H1 (cell line): ENCODE measurements around the gene MARS2.

ENCODE experiments used
- GTF2F1 ChIP-seq: IDR thresholded peaks from 2 replicates; pipeline ENCODE4 v1.6.1; 2012; ENCODE audit warnings: low read depth, low read length, improper control_type of control experiment, borderline replicate concordance
- KDM1A ChIP-seq: fragments of 200-600, 300-600 bp; sonication (generic); IDR thresholded peaks from 2 replicates; pipeline ENCODE4 v1.7.1; 2016; ENCODE audit warnings: mild to moderate bottlenecking, low read length, borderline replicate concordance
- PHF8 ChIP-seq: fragments of 200-600 bp; sonication (generic); conservative IDR thresholded peaks from 2 replicates; pipeline ENCODE4 v1.7.1; 2012; ENCODE audit warnings: low read depth, mild to moderate bottlenecking, inconsistent platforms, low read length, moderate library complexity
- SIX5 ChIP-seq: IDR thresholded peaks from 2 replicates; pipeline ENCODE4 v1.6.1; 2011; ENCODE audit warnings: mild to moderate bottlenecking, low read depth, low read length
- TEAD4 ChIP-seq: IDR thresholded peaks from 2 replicates; pipeline ENCODE4 v1.6.1; 2012; ENCODE audit warnings: low read depth, low read length, inconsistent platforms, mixed read lengths
- TF ChIP-seq, protein P1 (sequence below): IDR thresholded peaks from 2 replicates; pipeline ENCODE4 v1.6.1; 2012; ENCODE audit warnings: inconsistent platforms
- TF ChIP-seq, protein P2 (sequence below), 3 experiments: IDR thresholded peaks; 1 replicate in 2 of 3; 2 replicates in 1 of 3; pipeline versions ENCODE4 v1.5.1 to v1.6.1; 2011; ENCODE audit warnings: low read length in 3 of 3, mild to moderate bottlenecking in 3 of 3, inconsistent platforms in 2 of 3, low read depth in 1 of 3, moderate library complexity in 1 of 3; ENCODE audit not compliant: insufficient read depth in 1 of 3; ENCODE audit errors: control extremely low read depth in 1 of 3

DNA sequence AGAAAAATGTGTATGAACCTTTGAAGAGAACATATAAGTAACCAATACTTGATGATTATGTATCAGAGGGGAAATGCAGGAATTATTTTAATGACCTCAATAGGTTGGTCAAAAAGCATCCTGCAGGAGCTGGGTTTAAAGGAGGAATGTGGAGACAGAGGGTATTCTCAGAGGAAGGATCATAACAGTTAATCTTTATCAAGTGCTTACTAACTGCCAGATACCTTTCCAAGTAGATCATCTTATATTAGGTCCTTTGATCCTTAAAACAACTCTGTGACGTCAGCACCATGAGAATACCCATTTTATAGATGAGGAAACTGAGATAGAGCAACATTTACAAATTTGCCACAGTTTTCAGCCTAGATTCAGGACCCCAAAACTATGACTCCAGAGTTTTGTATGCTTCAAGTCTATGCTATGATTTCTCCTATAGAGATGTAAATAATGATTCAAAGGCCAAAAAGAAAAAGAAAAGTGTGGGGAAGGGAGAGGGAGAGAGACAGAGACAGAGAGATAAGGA, 32.7 kb upstream of the MARS2 start:
- TF ChIP-seq, protein P1, sequence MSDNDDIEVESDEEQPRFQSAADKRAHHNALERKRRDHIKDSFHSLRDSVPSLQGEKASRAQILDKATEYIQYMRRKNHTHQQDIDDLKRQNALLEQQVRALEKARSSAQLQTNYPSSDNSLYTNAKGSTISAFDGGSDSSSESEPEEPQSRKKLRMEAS = no peak
- no peak for TF ChIP-seq SIX5
- TF ChIP-seq, protein P2, sequence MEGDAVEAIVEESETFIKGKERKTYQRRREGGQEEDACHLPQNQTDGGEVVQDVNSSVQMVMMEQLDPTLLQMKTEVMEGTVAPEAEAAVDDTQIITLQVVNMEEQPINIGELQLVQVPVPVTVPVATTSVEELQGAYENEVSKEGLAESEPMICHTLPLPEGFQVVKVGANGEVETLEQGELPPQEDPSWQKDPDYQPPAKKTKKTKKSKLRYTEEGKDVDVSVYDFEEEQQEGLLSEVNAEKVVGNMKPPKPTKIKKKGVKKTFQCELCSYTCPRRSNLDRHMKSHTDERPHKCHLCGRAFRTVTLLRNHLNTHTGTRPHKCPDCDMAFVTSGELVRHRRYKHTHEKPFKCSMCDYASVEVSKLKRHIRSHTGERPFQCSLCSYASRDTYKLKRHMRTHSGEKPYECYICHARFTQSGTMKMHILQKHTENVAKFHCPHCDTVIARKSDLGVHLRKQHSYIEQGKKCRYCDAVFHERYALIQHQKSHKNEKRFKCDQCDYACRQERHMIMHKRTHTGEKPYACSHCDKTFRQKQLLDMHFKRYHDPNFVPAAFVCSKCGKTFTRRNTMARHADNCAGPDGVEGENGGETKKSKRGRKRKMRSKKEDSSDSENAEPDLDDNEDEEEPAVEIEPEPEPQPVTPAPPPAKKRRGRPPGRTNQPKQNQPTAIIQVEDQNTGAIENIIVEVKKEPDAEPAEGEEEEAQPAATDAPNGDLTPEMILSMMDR (IDR thresholded peaks at IDR 0.05; ENCODE audit: control extremely low read depth in 1 of 3, insufficient read depth in 1 of 3, low read depth in 1 of 3, low read length in 3 of 3) = no peak
- TF ChIP-seq GTF2F1 = no peak
- TF ChIP-seq TEAD4 = no peak
- TF ChIP-seq KDM1A = peak; percentile 79; the same call in 1 of the 2 replicates
- TF ChIP-seq PHF8 = no peak
